ENCODE measurements around the gene WLS.

GRCh38 chr1:68237040-68237439 is 4.7 kb upstream of the WLS start:
- TF ChIP-seq CTCF (conservative IDR thresholded peaks at IDR 0.05; ENCODE audit: low read depth in 2 of 2), result no peak
- no peak for TF ChIP-seq EZH2phosphoT487 (IDR thresholded peaks at IDR 0.05; ENCODE audit: unreplicated experiment)
- TF ChIP-seq POLR2AphosphoS5 (IDR thresholded peaks at IDR 0.05; ENCODE audit: low read depth), result no peak
- TF ChIP-seq, protein P1, sequence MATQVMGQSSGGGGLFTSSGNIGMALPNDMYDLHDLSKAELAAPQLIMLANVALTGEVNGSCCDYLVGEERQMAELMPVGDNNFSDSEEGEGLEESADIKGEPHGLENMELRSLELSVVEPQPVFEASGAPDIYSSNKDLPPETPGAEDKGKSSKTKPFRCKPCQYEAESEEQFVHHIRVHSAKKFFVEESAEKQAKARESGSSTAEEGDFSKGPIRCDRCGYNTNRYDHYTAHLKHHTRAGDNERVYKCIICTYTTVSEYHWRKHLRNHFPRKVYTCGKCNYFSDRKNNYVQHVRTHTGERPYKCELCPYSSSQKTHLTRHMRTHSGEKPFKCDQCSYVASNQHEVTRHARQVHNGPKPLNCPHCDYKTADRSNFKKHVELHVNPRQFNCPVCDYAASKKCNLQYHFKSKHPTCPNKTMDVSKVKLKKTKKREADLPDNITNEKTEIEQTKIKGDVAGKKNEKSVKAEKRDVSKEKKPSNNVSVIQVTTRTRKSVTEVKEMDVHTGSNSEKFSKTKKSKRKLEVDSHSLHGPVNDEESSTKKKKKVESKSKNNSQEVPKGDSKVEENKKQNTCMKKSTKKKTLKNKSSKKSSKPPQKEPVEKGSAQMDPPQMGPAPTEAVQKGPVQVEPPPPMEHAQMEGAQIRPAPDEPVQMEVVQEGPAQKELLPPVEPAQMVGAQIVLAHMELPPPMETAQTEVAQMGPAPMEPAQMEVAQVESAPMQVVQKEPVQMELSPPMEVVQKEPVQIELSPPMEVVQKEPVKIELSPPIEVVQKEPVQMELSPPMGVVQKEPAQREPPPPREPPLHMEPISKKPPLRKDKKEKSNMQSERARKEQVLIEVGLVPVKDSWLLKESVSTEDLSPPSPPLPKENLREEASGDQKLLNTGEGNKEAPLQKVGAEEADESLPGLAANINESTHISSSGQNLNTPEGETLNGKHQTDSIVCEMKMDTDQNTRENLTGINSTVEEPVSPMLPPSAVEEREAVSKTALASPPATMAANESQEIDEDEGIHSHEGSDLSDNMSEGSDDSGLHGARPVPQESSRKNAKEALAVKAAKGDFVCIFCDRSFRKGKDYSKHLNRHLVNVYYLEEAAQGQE (IDR thresholded peaks at IDR 0.05; ENCODE audit: unreplicated experiment), result no peak
- no peak for TF ChIP-seq EZH2 (IDR thresholded peaks at IDR 0.05; ENCODE audit: low read depth, unreplicated experiment)
